ENCODE data around the gene ABHD18.
"Not testable (repeated sequence)": the region's sequence is repeated elsewhere in the genome, so short reads cannot be mapped to it uniquely, and the experiment has no call there.

Gene ABHD18

GRCh38 chr4:127965062-127965802, at the start of gene ABHD18, which contains the start of gene MFSD8:
TSS of gene ABHD18 (plus strand) at chr4:127965406. CDS start at chr4:127982956, 17,550 bp downstream.
TSS of gene MFSD8 (minus strand) at chr4:127965173. CDS start at chr4:127965133, 40 bp downstream.
- peak; percentile 99 for DNase-seq

GRCh38 chr4:127916512-127916911, 48.7 kb upstream of the ABHD18 start:
- no peak for DNase-seq

GRCh38 chr4:127917151-127917550, 48.1 kb upstream of the ABHD18 start:
- no peak for DNase-seq

- DNase-seq: no peak
Measured at GRCh38 chr4:127920521-127920920, 44.7 kb upstream of the ABHD18 start.

- DNase-seq: no peak
Measured at GRCh38 chr4:127922226-127922625, 43.0 kb upstream of the ABHD18 start.

- DNase-seq: not testable (repeated sequence)
Measured at GRCh38 chr4:127925720-127926119, 39.5 kb upstream of the ABHD18 start.

- no peak for DNase-seq
Measured at GRCh38 chr4:127930175-127930574, 35.0 kb upstream of the ABHD18 start.

GRCh38 chr4:127931836-127932235, 33.4 kb upstream of the ABHD18 start:
- not testable (repeated sequence) for DNase-seq

GRCh38 chr4:127936974-127937373, 28.2 kb upstream of the ABHD18 start:
- no peak for DNase-seq

GRCh38 chr4:127957105-127957504, 8.1 kb upstream of the ABHD18 start:
- DNase-seq: no peak

- DNase-seq: no peak
Measured at GRCh38 chr4:127959794-127960193, 5.4 kb upstream of the ABHD18 start.

GRCh38 chr4:127963633-127964398, 1.4 kb upstream of the ABHD18 start:
- DNase-seq: peak; percentile 17 to 54

- peak in 1 of 2 donors; percentile 1 for DNase-seq
Measured at GRCh38 chr4:127964426-127965061, 662 bp upstream of the ABHD18 start.

GRCh38 chr4:127965803-127966175, 583 bp downstream of the ABHD18 start:
- peak; percentile 71 to 72 for DNase-seq

GRCh38 chr4:127967141-127967775, 2.1 kb downstream of the ABHD18 start:
- no peak for DNase-seq

- no peak for DNase-seq
Measured at GRCh38 chr4:127968586-127968985, 3.4 kb downstream of the ABHD18 start.

- not testable (repeated sequence) for DNase-seq
Measured at GRCh38 chr4:127970925-127971324, 5.7 kb downstream of the ABHD18 start.

- no peak for DNase-seq
Measured at GRCh38 chr4:127975121-127975770, 10.0 kb downstream of the ABHD18 start.

- DNase-seq: no peak
Measured at GRCh38 chr4:127978930-127979329, 13.7 kb downstream of the ABHD18 start.

GRCh38 chr4:127982445-127982844, 17.2 kb downstream of the ABHD18 start:
- no peak for DNase-seq

GRCh38 chr4:127985989-127986388, 20.8 kb downstream of the ABHD18 start:
- DNase-seq: no peak

- no peak for DNase-seq
Measured at GRCh38 chr4:127988638-127989037, 23.4 kb downstream of the ABHD18 start.

GRCh38 chr4:127993151-127993550, 27.9 kb downstream of the ABHD18 start:
- DNase-seq: no peak
